GM21515 (cell line): ENCODE results near the gene TGM2.

Experiments used
- ATAC-seq: cut with Tn5 transposase; IDR thresholded peaks from one replicate; pipeline ENCODE4 v1.9.1; 2021; ENCODE audit not compliant: unreplicated experiment

Gene TGM2

GRCh38 chr20:38199501-38200390, 34.7 kb upstream of the TGM2 start:
- ATAC-seq = no peak

GRCh38 chr20:38198238-38198861, 33.3 kb upstream of the TGM2 start:
- no peak for ATAC-seq

GRCh38 chr20:38197619-38198018, 32.5 kb upstream of the TGM2 start:
- no peak for ATAC-seq

- ATAC-seq = no peak
Observed at GRCh38 chr20:38197217-38197616, 32.1 kb upstream of the TGM2 start.

- ATAC-seq = no peak
Observed at GRCh38 chr20:38196592-38196991, 31.5 kb upstream of the TGM2 start.

GRCh38 chr20:38196076-38196475, 31.0 kb upstream of the TGM2 start:
- ATAC-seq = no peak

GRCh38 chr20:38195521-38195920, 30.5 kb upstream of the TGM2 start:
- no peak for ATAC-seq

GRCh38 chr20:38194971-38195504, 30.0 kb upstream of the TGM2 start:
- ATAC-seq = no peak

- ATAC-seq = no peak
Observed at GRCh38 chr20:38193586-38194105, 28.6 kb upstream of the TGM2 start.

GRCh38 chr20:38192323-38192885, 27.3 kb upstream of the TGM2 start:
- ATAC-seq = no peak

GRCh38 chr20:38191654-38192053, 26.6 kb upstream of the TGM2 start:
- no peak for ATAC-seq

- no peak for ATAC-seq
Observed at GRCh38 chr20:38190936-38191371, 25.9 kb upstream of the TGM2 start.

GRCh38 chr20:38190166-38190565, 25.1 kb upstream of the TGM2 start:
- ATAC-seq = no peak

- no peak for ATAC-seq
Observed at GRCh38 chr20:38187517-38187916, 22.4 kb upstream of the TGM2 start.

- ATAC-seq = no peak
Observed at GRCh38 chr20:38186788-38187221, 21.7 kb upstream of the TGM2 start.

- ATAC-seq = no peak
Observed at GRCh38 chr20:38184101-38184500, 19.0 kb upstream of the TGM2 start.

- no peak for ATAC-seq
Observed at GRCh38 chr20:38181971-38182370, 16.9 kb upstream of the TGM2 start.

- peak; percentile 77 for ATAC-seq
Observed at GRCh38 chr20:38181207-38181801, 16.2 kb upstream of the TGM2 start.

GRCh38 chr20:38180781-38181180, 15.7 kb upstream of the TGM2 start:
- ATAC-seq = no peak

- no peak for ATAC-seq
Observed at GRCh38 chr20:38179846-38180245, 14.8 kb upstream of the TGM2 start.

- no peak for ATAC-seq
Observed at GRCh38 chr20:38178581-38178980, 13.5 kb upstream of the TGM2 start.
